ENCODE measurements around the gene RHBDD2. TPM values are rescaled to one million over a fixed set of nuclear protein-coding genes. Genes with fewer than 3 reads are reported as not detected.

RHBDD2 gene
- total and polyA plus RNA-seq, 10 of the 15 experiments (the other 5 are each of a cell fraction or from before 2014, with no cell fraction given) = 3.9 to 39.8 (median 16.9) TPM

DNA sequence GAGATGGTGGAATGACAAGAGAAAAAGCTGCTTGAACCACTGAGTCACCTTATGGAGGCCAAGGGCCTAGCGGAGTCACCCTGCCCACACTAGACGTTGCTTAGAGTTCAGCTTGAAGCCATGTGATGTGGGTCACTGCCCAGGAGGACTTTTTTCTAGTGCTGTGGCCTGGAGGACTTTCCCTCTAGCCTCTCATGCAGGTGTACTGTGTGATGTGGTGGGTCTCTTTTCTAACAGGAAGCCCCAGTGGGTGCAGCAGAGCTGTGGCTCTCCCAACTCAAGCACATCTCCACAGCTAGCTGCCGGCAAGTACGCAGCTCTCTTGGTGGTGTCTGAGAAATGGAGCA is 49.7 kb downstream of the RHBDD2 start (continued):
- TF ChIP-seq, protein P1, sequence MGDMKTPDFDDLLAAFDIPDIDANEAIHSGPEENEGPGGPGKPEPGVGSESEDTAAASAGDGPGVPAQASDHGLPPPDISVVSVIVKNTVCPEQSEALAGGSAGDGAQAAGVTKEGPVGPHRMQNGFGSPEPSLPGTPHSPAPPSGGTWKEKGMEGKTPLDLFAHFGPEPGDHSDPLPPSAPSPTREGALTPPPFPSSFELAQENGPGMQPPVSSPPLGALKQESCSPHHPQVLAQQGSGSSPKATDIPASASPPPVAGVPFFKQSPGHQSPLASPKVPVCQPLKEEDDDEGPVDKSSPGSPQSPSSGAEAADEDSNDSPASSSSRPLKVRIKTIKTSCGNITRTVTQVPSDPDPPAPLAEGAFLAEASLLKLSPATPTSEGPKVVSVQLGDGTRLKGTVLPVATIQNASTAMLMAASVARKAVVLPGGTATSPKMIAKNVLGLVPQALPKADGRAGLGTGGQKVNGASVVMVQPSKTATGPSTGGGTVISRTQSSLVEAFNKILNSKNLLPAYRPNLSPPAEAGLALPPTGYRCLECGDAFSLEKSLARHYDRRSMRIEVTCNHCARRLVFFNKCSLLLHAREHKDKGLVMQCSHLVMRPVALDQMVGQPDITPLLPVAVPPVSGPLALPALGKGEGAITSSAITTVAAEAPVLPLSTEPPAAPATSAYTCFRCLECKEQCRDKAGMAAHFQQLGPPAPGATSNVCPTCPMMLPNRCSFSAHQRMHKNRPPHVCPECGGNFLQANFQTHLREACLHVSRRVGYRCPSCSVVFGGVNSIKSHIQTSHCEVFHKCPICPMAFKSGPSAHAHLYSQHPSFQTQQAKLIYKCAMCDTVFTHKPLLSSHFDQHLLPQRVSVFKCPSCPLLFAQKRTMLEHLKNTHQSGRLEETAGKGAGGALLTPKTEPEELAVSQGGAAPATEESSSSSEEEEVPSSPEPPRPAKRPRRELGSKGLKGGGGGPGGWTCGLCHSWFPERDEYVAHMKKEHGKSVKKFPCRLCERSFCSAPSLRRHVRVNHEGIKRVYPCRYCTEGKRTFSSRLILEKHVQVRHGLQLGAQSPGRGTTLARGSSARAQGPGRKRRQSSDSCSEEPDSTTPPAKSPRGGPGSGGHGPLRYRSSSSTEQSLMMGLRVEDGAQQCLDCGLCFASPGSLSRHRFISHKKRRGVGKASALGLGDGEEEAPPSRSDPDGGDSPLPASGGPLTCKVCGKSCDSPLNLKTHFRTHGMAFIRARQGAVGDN (IDR thresholded peaks at IDR 0.05) = peak; percentile 62; the same call in 1 of the 2 replicates
- TF ChIP-seq, protein P2, sequence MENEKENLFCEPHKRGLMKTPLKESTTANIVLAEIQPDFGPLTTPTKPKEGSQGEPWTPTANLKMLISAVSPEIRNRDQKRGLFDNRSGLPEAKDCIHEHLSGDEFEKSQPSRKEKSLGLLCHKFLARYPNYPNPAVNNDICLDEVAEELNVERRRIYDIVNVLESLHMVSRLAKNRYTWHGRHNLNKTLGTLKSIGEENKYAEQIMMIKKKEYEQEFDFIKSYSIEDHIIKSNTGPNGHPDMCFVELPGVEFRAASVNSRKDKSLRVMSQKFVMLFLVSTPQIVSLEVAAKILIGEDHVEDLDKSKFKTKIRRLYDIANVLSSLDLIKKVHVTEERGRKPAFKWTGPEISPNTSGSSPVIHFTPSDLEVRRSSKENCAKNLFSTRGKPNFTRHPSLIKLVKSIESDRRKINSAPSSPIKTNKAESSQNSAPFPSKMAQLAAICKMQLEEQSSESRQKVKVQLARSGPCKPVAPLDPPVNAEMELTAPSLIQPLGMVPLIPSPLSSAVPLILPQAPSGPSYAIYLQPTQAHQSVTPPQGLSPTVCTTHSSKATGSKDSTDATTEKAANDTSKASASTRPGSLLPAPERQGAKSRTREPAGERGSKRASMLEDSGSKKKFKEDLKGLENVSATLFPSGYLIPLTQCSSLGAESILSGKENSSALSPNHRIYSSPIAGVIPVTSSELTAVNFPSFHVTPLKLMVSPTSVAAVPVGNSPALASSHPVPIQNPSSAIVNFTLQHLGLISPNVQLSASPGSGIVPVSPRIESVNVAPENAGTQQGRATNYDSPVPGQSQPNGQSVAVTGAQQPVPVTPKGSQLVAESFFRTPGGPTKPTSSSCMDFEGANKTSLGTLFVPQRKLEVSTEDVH (IDR thresholded peaks at IDR 0.05; ENCODE audit: low read depth, partially characterized antibody) = no peak
- TF ChIP-seq SRF (IDR thresholded peaks at IDR 0.05; ENCODE audit: low read depth in 2 of 2, low read length in 2 of 2) (no peak), SMARCA5 (IDR thresholded peaks at IDR 0.05) (no peak), HDGF (IDR thresholded peaks at IDR 0.05) (no peak), RAD51 (IDR thresholded peaks at IDR 0.05) (no peak), ETV6 (conservative IDR thresholded peaks at IDR 0.05 in 1 of 2, IDR thresholded peaks at IDR 0.05 in 1 of 2; ENCODE audit: borderline replicate concordance in 1 of 2, low read depth in 1 of 2) (peak in 1 of 2 experiments; percentile 32; a peak in 1 of 4 replicates), ZNF622 (IDR thresholded peaks at IDR 0.05) (no peak), SIX5 (IDR thresholded peaks at IDR 0.05; ENCODE audit: low read depth, low read length, severe bottlenecking) (no peak), TCF12 (IDR thresholded peaks at IDR 0.05; ENCODE audit: low read depth, low read length) (peak; percentile 86; the same call in 1 of the 2 replicates), JUND (IDR thresholded peaks at IDR 0.05; ENCODE audit: low read depth, low read length) (no peak), TARDBP (IDR thresholded peaks at IDR 0.05; ENCODE audit: borderline replicate concordance) (0 out of 2 replicates have a peak, but pooled peaks have one; percentile 51), CREM (IDR thresholded peaks at IDR 0.05; ENCODE audit: low read depth) (peak; percentile 72; the same call in 1 of the 2 replicates), EGR1 (IDR thresholded peaks at IDR 0.05; ENCODE audit: borderline replicate concordance in 1 of 2, low read depth in 2 of 2, low read length in 2 of 2) (peak in 1 of 2 experiments; percentile 1; a peak in 1 of 3 replicates)
- TF ChIP-seq, protein P3, sequence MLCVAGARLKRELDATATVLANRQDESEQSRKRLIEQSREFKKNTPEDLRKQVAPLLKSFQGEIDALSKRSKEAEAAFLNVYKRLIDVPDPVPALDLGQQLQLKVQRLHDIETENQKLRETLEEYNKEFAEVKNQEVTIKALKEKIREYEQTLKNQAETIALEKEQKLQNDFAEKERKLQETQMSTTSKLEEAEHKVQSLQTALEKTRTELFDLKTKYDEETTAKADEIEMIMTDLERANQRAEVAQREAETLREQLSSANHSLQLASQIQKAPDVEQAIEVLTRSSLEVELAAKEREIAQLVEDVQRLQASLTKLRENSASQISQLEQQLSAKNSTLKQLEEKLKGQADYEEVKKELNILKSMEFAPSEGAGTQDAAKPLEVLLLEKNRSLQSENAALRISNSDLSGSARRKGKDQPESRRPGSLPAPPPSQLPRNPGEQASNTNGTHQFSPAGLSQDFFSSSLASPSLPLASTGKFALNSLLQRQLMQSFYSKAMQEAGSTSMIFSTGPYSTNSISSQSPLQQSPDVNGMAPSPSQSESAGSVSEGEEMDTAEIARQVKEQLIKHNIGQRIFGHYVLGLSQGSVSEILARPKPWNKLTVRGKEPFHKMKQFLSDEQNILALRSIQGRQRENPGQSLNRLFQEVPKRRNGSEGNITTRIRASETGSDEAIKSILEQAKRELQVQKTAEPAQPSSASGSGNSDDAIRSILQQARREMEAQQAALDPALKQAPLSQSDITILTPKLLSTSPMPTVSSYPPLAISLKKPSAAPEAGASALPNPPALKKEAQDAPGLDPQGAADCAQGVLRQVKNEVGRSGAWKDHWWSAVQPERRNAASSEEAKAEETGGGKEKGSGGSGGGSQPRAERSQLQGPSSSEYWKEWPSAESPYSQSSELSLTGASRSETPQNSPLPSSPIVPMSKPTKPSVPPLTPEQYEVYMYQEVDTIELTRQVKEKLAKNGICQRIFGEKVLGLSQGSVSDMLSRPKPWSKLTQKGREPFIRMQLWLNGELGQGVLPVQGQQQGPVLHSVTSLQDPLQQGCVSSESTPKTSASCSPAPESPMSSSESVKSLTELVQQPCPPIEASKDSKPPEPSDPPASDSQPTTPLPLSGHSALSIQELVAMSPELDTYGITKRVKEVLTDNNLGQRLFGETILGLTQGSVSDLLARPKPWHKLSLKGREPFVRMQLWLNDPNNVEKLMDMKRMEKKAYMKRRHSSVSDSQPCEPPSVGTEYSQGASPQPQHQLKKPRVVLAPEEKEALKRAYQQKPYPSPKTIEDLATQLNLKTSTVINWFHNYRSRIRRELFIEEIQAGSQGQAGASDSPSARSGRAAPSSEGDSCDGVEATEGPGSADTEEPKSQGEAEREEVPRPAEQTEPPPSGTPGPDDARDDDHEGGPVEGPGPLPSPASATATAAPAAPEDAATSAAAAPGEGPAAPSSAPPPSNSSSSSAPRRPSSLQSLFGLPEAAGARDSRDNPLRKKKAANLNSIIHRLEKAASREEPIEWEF (IDR thresholded peaks at IDR 0.05; ENCODE audit: insufficient replicate concordance, low read depth, low read length) = no peak
- TF ChIP-seq, protein P4, sequence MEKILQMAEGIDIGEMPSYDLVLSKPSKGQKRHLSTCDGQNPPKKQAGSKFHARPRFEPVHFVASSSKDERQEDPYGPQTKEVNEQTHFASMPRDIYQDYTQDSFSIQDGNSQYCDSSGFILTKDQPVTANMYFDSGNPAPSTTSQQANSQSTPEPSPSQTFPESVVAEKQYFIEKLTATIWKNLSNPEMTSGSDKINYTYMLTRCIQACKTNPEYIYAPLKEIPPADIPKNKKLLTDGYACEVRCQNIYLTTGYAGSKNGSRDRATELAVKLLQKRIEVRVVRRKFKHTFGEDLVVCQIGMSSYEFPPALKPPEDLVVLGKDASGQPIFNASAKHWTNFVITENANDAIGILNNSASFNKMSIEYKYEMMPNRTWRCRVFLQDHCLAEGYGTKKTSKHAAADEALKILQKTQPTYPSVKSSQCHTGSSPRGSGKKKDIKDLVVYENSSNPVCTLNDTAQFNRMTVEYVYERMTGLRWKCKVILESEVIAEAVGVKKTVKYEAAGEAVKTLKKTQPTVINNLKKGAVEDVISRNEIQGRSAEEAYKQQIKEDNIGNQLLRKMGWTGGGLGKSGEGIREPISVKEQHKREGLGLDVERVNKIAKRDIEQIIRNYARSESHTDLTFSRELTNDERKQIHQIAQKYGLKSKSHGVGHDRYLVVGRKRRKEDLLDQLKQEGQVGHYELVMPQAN (conservative IDR thresholded peaks at IDR 0.05) = no peak

All from GM12878 (cell line).